DMS79 treated with DMSO at 0.1 percent for 48 hours (cell line): ENCODE measurements around the gene CCDC92.

Experiments
- DNase-seq: peaks from one replicate; lab custom pipeline; 2025; lab: John Stamatoyannopoulos, UW

The CCDC92 gene

GRCh38 chr12:123889848-123890535 lies 82.6 kb downstream of the CCDC92 start:
- no peak for DNase-seq

- DNase-seq, result no peak
Observed at GRCh38 chr12:123888989-123889388, 83.6 kb downstream of the CCDC92 start.

- DNase-seq, result peak; percentile 21
Observed at GRCh38 chr12:123886931-123887582, 85.6 kb downstream of the CCDC92 start.

- DNase-seq, result no peak
Observed at GRCh38 chr12:123886258-123886657, 86.4 kb downstream of the CCDC92 start.
